HG02885 (cell line): ENCODE data around the gene TMEM151A.
"Not testable (repeated sequence)": the region's sequence is repeated elsewhere in the genome, so short reads cannot be mapped to it uniquely, and the experiment has no call there.

Experiments used
- ATAC-seq: cut with Tn5 transposase; IDR thresholded peaks from one replicate; pipeline ENCODE4 v1.9.1; 2021; ENCODE audit warnings: mild to moderate bottlenecking; ENCODE audit not compliant: unreplicated experiment, poor library complexity

TMEM151A gene

GRCh38 chr11:66297610-66298009, 5.9 kb downstream of the TMEM151A start:
- no peak for ATAC-seq

- ATAC-seq: no peak
Measured at GRCh38 chr11:66299186-66299585, 7.5 kb downstream of the TMEM151A start.

GRCh38 chr11:66302656-66303055, 11.0 kb downstream of the TMEM151A start:
- no peak for ATAC-seq

GRCh38 chr11:66309475-66309874, 17.8 kb downstream of the TMEM151A start:
- ATAC-seq: no peak

- ATAC-seq: no peak
Measured at GRCh38 chr11:66310324-66310723, 18.6 kb downstream of the TMEM151A start.

- ATAC-seq: not testable (repeated sequence)
Measured at GRCh38 chr11:66310803-66311440, 19.2 kb downstream of the TMEM151A start.

GRCh38 chr11:66311470-66311964, 19.8 kb downstream of the TMEM151A start:
- ATAC-seq: no peak

- ATAC-seq: peak; percentile 76
Measured at GRCh38 chr11:66311965-66312548, 20.4 kb downstream of the TMEM151A start.

- peak; percentile 70 for ATAC-seq
Measured at GRCh38 chr11:66312549-66313320, 21.0 kb downstream of the TMEM151A start.

GRCh38 chr11:66313321-66314185, 21.9 kb downstream of the TMEM151A start:
- no peak for ATAC-seq

- ATAC-seq: no peak
Measured at GRCh38 chr11:66314186-66314501, 22.4 kb downstream of the TMEM151A start.

GRCh38 chr11:66314561-66315497, 23.1 kb downstream of the TMEM151A start:
- ATAC-seq: no peak

- no peak for ATAC-seq
Measured at GRCh38 chr11:66315498-66315885, 23.8 kb downstream of the TMEM151A start.

GRCh38 chr11:66315921-66316811, 24.5 kb downstream of the TMEM151A start:
- ATAC-seq: no peak

- no peak for ATAC-seq
Measured at GRCh38 chr11:66316849-66317251, 25.2 kb downstream of the TMEM151A start, which contains the start of gene CD248. CD248 (minus strand) TSS chr11:66317044; CDS start chr11:66317027, 17 bp downstream.

GRCh38 chr11:66317322-66317722, 25.6 kb downstream of the TMEM151A start:
- ATAC-seq: no peak

GRCh38 chr11:66317723-66318599, 26.3 kb downstream of the TMEM151A start:
- ATAC-seq: no peak
